Choroid plexus epithelial cell (primary cell): ENCODE data around the gene UBE3D.

ENCODE experiments used
- DNase-seq: peaks from one replicate; pipeline ENCODE4 v3.0.0-alpha.2; 2010; ENCODE audit warnings: low read depth
- H3K4me3 ChIP-seq: 2 replicates; pipeline ENCODE4 v1.5.1; 2011; ENCODE audit warnings: low read depth, mild to moderate bottlenecking, control low read depth, low read length, moderate library complexity
- CTCF ChIP-seq: conservative IDR thresholded peaks from 2 replicates; pipeline ENCODE4 v1.5.1; 2011; ENCODE audit warnings: low read depth, mild to moderate bottlenecking, control low read depth, inconsistent platforms, low read length, moderate library complexity

The UBE3D gene

DNA sequence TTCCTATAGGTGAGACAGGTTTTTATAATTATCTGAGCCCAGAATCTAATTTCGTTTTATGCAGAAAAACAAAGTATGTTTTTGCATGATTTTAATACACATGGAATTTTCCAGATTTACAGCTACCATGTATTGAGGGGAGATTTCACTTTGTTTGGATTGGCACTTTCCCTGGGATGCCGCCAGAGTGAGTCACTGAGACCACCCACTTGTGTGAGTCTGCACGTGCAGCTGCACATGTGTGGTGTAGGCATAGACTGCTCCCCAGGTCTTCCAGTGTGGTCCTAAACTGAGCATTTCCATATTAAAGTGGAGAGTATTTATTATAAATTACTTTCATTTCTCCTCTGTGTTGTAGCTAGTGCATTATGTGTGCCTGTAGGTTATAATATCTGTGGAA lies 186.8 kb downstream of the UBE3D start:
- DNase-seq: peak; percentile 58
- no peak overlapping the region for H3K4me3 ChIP-seq
- TF ChIP-seq CTCF: no peak

DNA sequence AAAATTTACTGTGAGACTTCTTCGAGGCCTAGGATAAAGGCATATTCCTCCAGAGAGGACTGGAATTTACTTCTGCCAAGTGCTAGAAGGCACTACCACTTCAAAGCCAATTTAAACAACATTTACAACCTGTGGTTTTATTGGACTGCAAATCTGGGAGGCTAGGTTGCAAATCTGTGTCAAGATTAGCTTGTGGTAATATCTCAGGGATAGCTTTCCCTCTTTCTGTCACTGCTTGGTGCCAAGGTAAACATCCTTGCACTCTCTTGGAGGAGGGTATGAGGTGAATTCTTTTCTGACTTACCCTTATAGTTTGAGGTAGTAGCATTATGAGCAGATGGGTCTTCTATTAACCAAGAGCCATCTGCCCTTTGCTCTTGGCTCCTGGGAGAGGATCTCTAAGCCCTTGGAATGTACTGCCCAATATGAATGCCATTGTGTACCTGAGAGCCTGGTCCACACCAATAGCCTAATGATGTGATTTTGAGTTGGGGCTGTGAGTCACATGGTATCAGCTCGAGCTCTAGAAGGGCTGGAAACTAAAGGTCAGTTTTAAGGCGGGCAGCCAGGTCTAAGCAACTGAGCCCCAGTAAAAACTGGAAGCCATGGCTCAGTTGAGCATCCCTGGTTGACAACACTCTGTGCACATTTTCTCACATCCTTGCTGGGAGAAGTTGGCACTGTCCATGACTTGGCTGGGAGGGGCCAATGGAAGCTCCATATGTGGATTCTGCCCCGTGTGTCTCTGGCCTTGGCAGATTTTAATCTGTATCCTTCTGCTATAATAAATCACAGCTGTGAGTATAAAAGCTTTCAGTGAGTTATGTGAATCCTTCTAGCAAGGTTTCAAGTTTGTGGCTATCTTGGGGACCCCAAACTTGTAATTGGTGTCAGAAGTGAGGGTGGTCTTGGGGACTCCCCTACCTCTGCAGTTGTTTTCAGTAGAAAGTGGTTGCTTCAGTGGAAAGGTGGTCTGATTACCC lies 188.1 kb downstream of the UBE3D start:
- no peak for TF ChIP-seq CTCF
- peak; percentile 17 for DNase-seq
- no peak overlapping the region for H3K4me3 ChIP-seq

DNA sequence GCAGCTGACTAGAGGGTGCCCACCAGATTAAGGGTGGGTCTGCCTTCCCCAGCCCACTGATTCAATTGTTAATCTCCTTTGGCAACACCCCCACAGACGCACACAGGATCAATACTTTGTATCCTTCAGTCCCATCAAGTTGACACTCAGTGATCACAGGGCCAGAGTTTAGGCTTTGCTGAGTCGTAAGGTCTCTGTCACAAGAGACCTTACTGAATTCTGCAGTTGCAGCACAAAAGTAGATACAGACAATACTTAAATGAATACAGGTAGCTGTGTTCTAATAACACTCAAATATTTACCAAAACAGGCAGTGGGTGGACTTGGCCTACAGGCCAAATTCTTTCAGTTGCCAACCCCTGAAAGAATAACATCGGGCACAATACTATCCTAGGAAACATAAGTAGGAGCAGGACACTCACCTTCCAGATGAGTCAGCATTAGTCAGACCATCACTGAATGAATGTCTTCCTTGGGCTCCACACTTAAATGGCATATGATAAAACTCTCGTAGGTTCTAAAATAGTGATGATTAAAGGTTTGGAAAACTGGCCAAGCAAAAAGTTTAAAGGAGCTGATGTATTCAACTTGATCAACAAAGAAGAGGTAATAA lies 190.0 kb downstream of the UBE3D start:
- no peak overlapping the region for H3K4me3 ChIP-seq
- no peak for TF ChIP-seq CTCF
- peak; percentile 54 for DNase-seq

DNA sequence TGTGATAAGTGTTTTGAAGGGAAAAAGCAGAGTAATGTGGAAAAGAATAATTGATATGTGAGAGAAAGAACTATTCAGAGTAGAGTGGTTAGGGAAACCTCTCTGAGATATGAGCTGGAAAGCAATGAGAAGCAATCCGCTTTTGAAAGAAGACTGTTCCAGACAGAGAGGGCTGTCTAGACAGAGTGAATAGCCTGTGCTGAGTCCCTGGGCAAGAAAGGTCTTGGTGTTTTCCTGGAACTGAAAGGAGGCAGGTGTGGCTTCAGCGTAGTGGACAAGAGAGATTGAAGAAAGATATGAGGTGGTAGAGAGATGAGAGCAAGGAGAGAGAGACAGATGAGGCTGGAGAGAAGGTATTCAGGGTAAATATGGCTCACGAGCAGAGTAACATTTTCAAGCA lies 190.8 kb downstream of the UBE3D start:
- DNase-seq: no peak
- no peak for TF ChIP-seq CTCF

GRCh38 chr6:82872185-82872584 lies 193.5 kb downstream of the UBE3D start:
- H3K4me3 ChIP-seq: no peak overlapping the region
- no peak for TF ChIP-seq CTCF
- DNase-seq: no peak

More for the DNA sequence above, 190.8 kb downstream of the UBE3D start:
- no peak overlapping the region for H3K4me3 ChIP-seq

DNA sequence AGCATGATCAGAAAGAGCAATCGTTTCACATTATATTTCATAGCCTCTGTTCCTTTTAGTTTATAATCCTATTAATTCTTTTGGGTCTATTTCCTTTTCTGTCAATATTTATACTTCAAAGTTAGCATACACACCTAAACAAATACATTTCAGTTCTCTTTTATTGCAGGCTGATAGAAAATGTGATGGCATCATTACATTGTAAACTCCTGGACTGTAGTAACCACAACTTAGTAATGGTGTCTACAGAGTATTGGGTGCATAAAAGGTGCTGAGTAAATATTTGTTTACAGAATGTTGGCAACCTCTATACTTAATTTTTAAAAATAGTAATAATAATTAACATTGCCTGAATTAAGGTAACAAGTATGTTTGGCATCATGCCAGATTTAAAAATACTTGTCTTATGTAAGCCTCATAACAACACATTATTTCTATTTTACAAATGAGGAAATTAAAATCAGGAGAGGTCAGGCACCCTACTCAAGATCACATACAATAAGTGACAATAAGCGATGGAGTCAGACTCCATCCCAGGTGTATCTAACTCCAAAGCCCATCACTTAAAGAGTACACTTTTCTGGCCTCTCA lies 195.0 kb downstream of the UBE3D start:
- no peak for TF ChIP-seq CTCF
- H3K4me3 ChIP-seq: no peak overlapping the region
- DNase-seq: no peak
